ENCODE results near the gene MAST1.

The MAST1 gene

GRCh38 chr19:12864721-12865715, 26.7 kb downstream of the MAST1 start:
- Histone ChIP-seq H3K36me3 (ENCODE audit: control insufficient read depth in 2 of 2, insufficient read depth in 1 of 2, low read length in 2 of 2) (peaks cover 0 to 4% of the 10 kb centered on the region in 2 experiments; a peak in 2 of 3 replicates), H3K4me3 (ENCODE audit: low read depth, low read length) (no peak overlapping the region), H3K27ac (ENCODE audit: extremely low read depth, low read depth, low read length) (no peak overlapping the region), H3K4me1 (ENCODE audit: control insufficient read depth, insufficient read depth, low read length) (peaks cover 4% of the 10 kb centered on the region), H3K9me3 (ENCODE audit: control insufficient read depth, insufficient read depth, low read depth, low read length) (no peaks in the 10 kb centered on the region)
- ChIA-PET POLR2A (interaction anchor here (0.9 kb wide), 1 partner anchor 17 kb away, joined by 3 read pairs; the partner anchor contains the start of gene DNASE2), CTCF (interaction anchor here (4.6 kb wide), 1 partner anchor 18 kb away, joined by 30 read pairs; no protein-coding TSS in a partner anchor)
- TF ChIP-seq ZNF366 (tag by site-specific recombination; conservative IDR thresholded peaks at IDR 0.05) (no peak), ZNF449 (tag by site-specific recombination; IDR thresholded peaks at IDR 0.05) (no peak), ZSCAN16 (tag by site-specific recombination; IDR thresholded peaks at IDR 0.05) (no peak), ZNF658 (tag by site-specific recombination; IDR thresholded peaks at IDR 0.05) (no peak), ZNF146 (tag by site-specific recombination; IDR thresholded peaks at IDR 0.05) (no peak), ZNF132 (tag by site-specific recombination; IDR thresholded peaks at IDR 0.05; ENCODE audit: borderline replicate concordance) (no peak), ZNF350 (tag by site-specific recombination; IDR thresholded peaks at IDR 0.05) (no peak)

- H3K4me3 ChIP-seq (ENCODE audit: low read depth, low read length), result no peak overlapping the region
- H3K4me1 ChIP-seq (ENCODE audit: control insufficient read depth, insufficient read depth, low read length), result peaks cover 4% of the 10 kb centered on the region
- no peak overlapping the region for H3K27ac ChIP-seq (ENCODE audit: extremely low read depth, low read depth, low read length)
- ChIA-PET CTCF (interaction anchor here (0.8 to 4.6 kb wide), 2 partner anchors 18 to 99 kb away, joined by 4 to 30 read pairs; no protein-coding TSS in a partner anchor), POLR2A (no interaction called here)
- TF ChIP-seq GLI2 (tag by site-specific recombination; IDR thresholded peaks at IDR 0.05; ENCODE audit: borderline replicate concordance, low read depth) (no peak), ZBTB44 (tag by site-specific recombination; IDR thresholded peaks at IDR 0.05) (no peak), ZNF133 (tag by site-specific recombination; IDR thresholded peaks at IDR 0.05) (no peak), ZNF423 (tag by site-specific recombination; IDR thresholded peaks at IDR 0.05) (no peak), SP7 (tag by site-specific recombination; IDR thresholded peaks at IDR 0.05) (no peak), IKZF3 (tag by site-specific recombination; IDR thresholded peaks at IDR 0.05) (no peak)
- no peaks in the 10 kb centered on the region for H3K9me3 ChIP-seq (ENCODE audit: control insufficient read depth, insufficient read depth, low read depth, low read length)
- peaks cover 0 to 4% of the 10 kb centered on the region in 2 experiments; a peak in 1 of 3 replicates for H3K36me3 ChIP-seq (ENCODE audit: control insufficient read depth in 2 of 2, insufficient read depth in 1 of 2, low read length in 2 of 2)
These were observed 27.6 kb downstream of the MAST1 start for GRCh38 chr19:12865746-12866415.

GRCh38 chr19:12866416-12867119, 28.3 kb downstream of the MAST1 start:
- Histone ChIP-seq H3K9me3 (ENCODE audit: control insufficient read depth, insufficient read depth, low read depth, low read length) (no peaks in the 10 kb centered on the region), H3K36me3 (ENCODE audit: control insufficient read depth in 2 of 2, insufficient read depth in 1 of 2, low read length in 2 of 2) (peaks cover 0 to 4% of the 10 kb centered on the region in 2 experiments; a peak in 2 of 3 replicates), H3K4me1 (ENCODE audit: control insufficient read depth, insufficient read depth, low read length) (peaks cover 4% of the 10 kb centered on the region), H3K4me3 (ENCODE audit: low read depth, low read length) (no peak overlapping the region), H3K27ac (ENCODE audit: extremely low read depth, low read depth, low read length) (no peak overlapping the region)
- ChIA-PET POLR2A (no interaction called here), CTCF (interaction anchor here (0.7 to 4.6 kb wide), 4 partner anchors 19 to 1100 kb away, joined by 3 to 30 read pairs (median 4); partner anchors contain the start of gene ZNF441)
- TF ChIP-seq ZNF24 (tag by site-specific recombination; IDR thresholded peaks at IDR 0.05) (no peak), ZNF544 (tag by site-specific recombination; IDR thresholded peaks at IDR 0.05) (no peak), ZNF585B (tag by site-specific recombination; IDR thresholded peaks at IDR 0.05) (no peak), KLF1 (tag by site-specific recombination; IDR thresholded peaks at IDR 0.05) (peak; percentile 45; the same call in 1 of the 2 replicates), SP2 (tag by site-specific recombination; IDR thresholded peaks at IDR 0.05) (0 out of 2 replicates have a peak, but pooled peaks have one; percentile 2)
- TF ChIP-seq, protein P1, sequence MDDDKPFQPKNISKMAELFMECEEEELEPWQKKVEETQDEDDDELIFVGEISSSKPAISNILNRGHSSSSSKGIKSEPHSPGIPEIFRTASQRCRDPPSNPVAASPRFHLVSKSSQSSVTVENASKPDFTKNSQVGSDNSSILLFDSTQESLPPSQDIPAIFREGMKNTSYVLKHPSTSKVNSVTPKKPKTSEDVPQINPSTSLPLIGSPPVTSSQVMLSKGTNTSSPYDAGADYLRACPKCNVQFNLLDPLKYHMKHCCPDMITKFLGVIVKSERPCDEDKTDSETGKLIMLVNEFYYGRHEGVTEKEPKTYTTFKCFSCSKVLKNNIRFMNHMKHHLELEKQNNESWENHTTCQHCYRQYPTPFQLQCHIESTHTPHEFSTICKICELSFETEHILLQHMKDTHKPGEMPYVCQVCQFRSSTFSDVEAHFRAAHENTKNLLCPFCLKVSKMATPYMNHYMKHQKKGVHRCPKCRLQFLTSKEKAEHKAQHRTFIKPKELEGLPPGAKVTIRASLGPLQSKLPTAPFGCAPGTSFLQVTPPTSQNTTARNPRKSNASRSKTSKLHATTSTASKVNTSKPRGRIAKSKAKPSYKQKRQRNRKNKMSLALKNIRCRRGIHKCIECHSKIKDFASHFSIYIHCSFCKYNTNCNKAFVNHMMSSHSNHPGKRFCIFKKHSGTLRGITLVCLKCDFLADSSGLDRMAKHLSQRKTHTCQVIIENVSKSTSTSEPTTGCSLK (tag by site-specific recombination; IDR thresholded peaks at IDR 0.05), result no peak
- TF ChIP-seq, protein P2, sequence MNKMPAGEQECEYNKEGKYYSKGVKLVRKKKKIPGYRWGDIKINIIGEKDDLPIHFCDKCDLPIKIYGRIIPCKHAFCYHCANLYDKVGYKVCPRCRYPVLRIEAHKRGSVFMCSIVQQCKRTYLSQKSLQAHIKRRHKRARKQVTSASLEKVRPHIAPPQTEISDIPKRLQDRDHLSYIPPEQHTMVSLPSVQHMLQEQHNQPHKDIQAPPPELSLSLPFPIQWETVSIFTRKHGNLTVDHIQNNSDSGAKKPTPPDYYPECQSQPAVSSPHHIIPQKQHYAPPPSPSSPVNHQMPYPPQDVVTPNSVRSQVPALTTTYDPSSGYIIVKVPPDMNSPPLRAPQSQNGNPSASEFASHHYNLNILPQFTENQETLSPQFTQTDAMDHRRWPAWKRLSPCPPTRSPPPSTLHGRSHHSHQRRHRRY (tag by site-specific recombination; IDR thresholded peaks at IDR 0.05), result no peak
